ENCODE results near the gene PTPRD.

PTPRD gene

GRCh38 chr9:8643464-8643863 is 1969.3 kb downstream of the PTPRD start:
- no peak for DNase-seq
- H2BK120ac ChIP-seq (ENCODE audit: insufficient read depth, low read length, poor library complexity), result no peak overlapping the region
- no CpG with 5 or more reads among the region's 6 CpGs for WGBS (ENCODE audit: extremely low coverage, insufficient coverage, insufficient read length)

GRCh38 chr9:8640761-8641160 is 1972.0 kb downstream of the PTPRD start:
- Histone ChIP-seq H3K18ac (ENCODE audit: low read length) (no peak overlapping the region), H3K79me1 (ENCODE audit: low read length) (no peaks in the 10 kb centered on the region), H2AFZ (ENCODE audit: insufficient read depth, low read length, poor library complexity) (no peak overlapping the region), H3K27ac (ENCODE audit: low read depth, low read length) (no peak overlapping the region), H3K4me1 (ENCODE audit: control insufficient read depth in 1 of 2, insufficient read depth in 2 of 2, low read length in 2 of 2) (no peaks in the 10 kb centered on the region), H3K79me2 (ENCODE audit: control insufficient read depth, insufficient read depth, low read length, poor library complexity) (no peaks in the 10 kb centered on the region), H2BK5ac (ENCODE audit: low read depth, low read length, poor library complexity) (no peak overlapping the region), H2AK5ac (ENCODE audit: low read length) (no peak overlapping the region), H3K9ac (ENCODE audit: low read length) (no peak overlapping the region), H3K9me3 (ENCODE audit: insufficient read depth, low read depth, low read length) (no peaks in the 10 kb centered on the region), H3K4me2 (ENCODE audit: low read length) (no peak overlapping the region), H3K4ac (ENCODE audit: low read depth, low read length) (no peak overlapping the region), H3K27me3 (ENCODE audit: insufficient read depth, low read length) (no peaks in the 10 kb centered on the region), H4K91ac (ENCODE audit: low read depth, low read length) (no peak overlapping the region), H2BK120ac (ENCODE audit: insufficient read depth, low read length, poor library complexity) (no peak overlapping the region), H2BK12ac (ENCODE audit: low read length) (no peak overlapping the region), H3K36me3 (ENCODE audit: control insufficient read depth in 1 of 2, insufficient read depth in 2 of 2, low read length in 2 of 2) (no peaks in the 10 kb centered on the region), H3K4me3 (ENCODE audit: low read depth, low read length) (no peak overlapping the region), H3K14ac (ENCODE audit: low read length) (no peak overlapping the region), H3K23ac (ENCODE audit: low read length) (no peak overlapping the region), H4K12ac (ENCODE audit: low read depth, low read length) (no peak overlapping the region), H4K8ac (ENCODE audit: low read depth, low read length) (no peak overlapping the region)
- DNase-seq, result no peak
- WGBS (ENCODE audit: extremely low coverage, insufficient coverage, insufficient read length), result no CpG with 5 or more reads among the region's 3 CpGs

More at GRCh38 chr9:8643464-8643863, 1969.3 kb downstream of the PTPRD start:
- no peak overlapping the region for H4K8ac ChIP-seq (ENCODE audit: low read depth, low read length)
- H2AK5ac ChIP-seq (ENCODE audit: low read length), result no peak overlapping the region
- no peaks in the 10 kb centered on the region for H3K27me3 ChIP-seq (ENCODE audit: insufficient read depth, low read length)
- no peaks in the 10 kb centered on the region for H3K4me1 ChIP-seq (ENCODE audit: control insufficient read depth in 1 of 2, insufficient read depth in 2 of 2, low read length in 2 of 2)
- H3K9me3 ChIP-seq (ENCODE audit: insufficient read depth, low read depth, low read length), result no peaks in the 10 kb centered on the region
- H3K4me3 ChIP-seq (ENCODE audit: low read depth, low read length), result no peak overlapping the region
- H3K14ac ChIP-seq (ENCODE audit: low read length), result no peak overlapping the region
- H2BK5ac ChIP-seq (ENCODE audit: low read depth, low read length, poor library complexity), result no peak overlapping the region
- no peaks in the 10 kb centered on the region for H3K36me3 ChIP-seq (ENCODE audit: control insufficient read depth in 1 of 2, insufficient read depth in 2 of 2, low read length in 2 of 2)
- no peak overlapping the region for H4K91ac ChIP-seq (ENCODE audit: low read depth, low read length)
- H3K79me1 ChIP-seq (ENCODE audit: low read length), result no peaks in the 10 kb centered on the region
- no peak overlapping the region for H3K4me2 ChIP-seq (ENCODE audit: low read length)
- H2AFZ ChIP-seq (ENCODE audit: insufficient read depth, low read length, poor library complexity), result no peak overlapping the region
- H3K9ac ChIP-seq (ENCODE audit: low read length), result no peak overlapping the region
- H3K4ac ChIP-seq (ENCODE audit: low read depth, low read length), result no peak overlapping the region
- H3K18ac ChIP-seq (ENCODE audit: low read length), result no peak overlapping the region
- no peak overlapping the region for H4K12ac ChIP-seq (ENCODE audit: low read depth, low read length)
- no peaks in the 10 kb centered on the region for H3K79me2 ChIP-seq (ENCODE audit: control insufficient read depth, insufficient read depth, low read length, poor library complexity)
- H2BK12ac ChIP-seq (ENCODE audit: low read length), result no peak overlapping the region
- H3K23ac ChIP-seq (ENCODE audit: low read length), result no peak overlapping the region
- no peak overlapping the region for H3K27ac ChIP-seq (ENCODE audit: low read depth, low read length)

GRCh38 chr9:8637626-8638025 is 1975.2 kb downstream of the PTPRD start:
- Histone ChIP-seq H4K8ac (ENCODE audit: low read depth, low read length) (no peak overlapping the region), H3K4me2 (ENCODE audit: low read length) (no peak overlapping the region), H3K9ac (ENCODE audit: low read length) (no peak overlapping the region), H4K91ac (ENCODE audit: low read depth, low read length) (no peak overlapping the region), H3K18ac (ENCODE audit: low read length) (no peak overlapping the region), H2BK120ac (ENCODE audit: insufficient read depth, low read length, poor library complexity) (no peak overlapping the region), H3K9me3 (ENCODE audit: insufficient read depth, low read depth, low read length) (no peaks in the 10 kb centered on the region), H3K27me3 (ENCODE audit: insufficient read depth, low read length) (no peaks in the 10 kb centered on the region), H3K79me2 (ENCODE audit: control insufficient read depth, insufficient read depth, low read length, poor library complexity) (no peaks in the 10 kb centered on the region), H2BK12ac (ENCODE audit: low read length) (no peak overlapping the region), H3K27ac (ENCODE audit: low read depth, low read length) (no peak overlapping the region), H2AK5ac (ENCODE audit: low read length) (no peak overlapping the region), H4K12ac (ENCODE audit: low read depth, low read length) (no peak overlapping the region), H3K4me1 (ENCODE audit: control insufficient read depth in 1 of 2, insufficient read depth in 2 of 2, low read length in 2 of 2) (no peaks in the 10 kb centered on the region), H3K4ac (ENCODE audit: low read depth, low read length) (no peak overlapping the region), H2BK5ac (ENCODE audit: low read depth, low read length, poor library complexity) (no peak overlapping the region), H3K36me3 (ENCODE audit: control insufficient read depth in 1 of 2, insufficient read depth in 2 of 2, low read length in 2 of 2) (no peaks in the 10 kb centered on the region), H3K79me1 (ENCODE audit: low read length) (no peaks in the 10 kb centered on the region), H2AFZ (ENCODE audit: insufficient read depth, low read length, poor library complexity) (no peak overlapping the region), H3K23ac (ENCODE audit: low read length) (no peak overlapping the region), H3K14ac (ENCODE audit: low read length) (no peak overlapping the region), H3K4me3 (ENCODE audit: low read depth, low read length) (no peak overlapping the region)
- DNase-seq, result no peak
- no CpG with 5 or more reads among the region's 1 CpG for WGBS (ENCODE audit: extremely low coverage, insufficient coverage, insufficient read length)

GRCh38 chr9:8633784-8634183 is 1979.0 kb downstream of the PTPRD start:
- no peak overlapping the region for H2AK5ac ChIP-seq (ENCODE audit: low read length)
- no peak overlapping the region for H3K23ac ChIP-seq (ENCODE audit: low read length)
- no peak overlapping the region for H4K91ac ChIP-seq (ENCODE audit: low read depth, low read length)
- H3K27ac ChIP-seq (ENCODE audit: low read depth, low read length), result no peak overlapping the region
- no peak overlapping the region for H4K8ac ChIP-seq (ENCODE audit: low read depth, low read length)
- H3K9me3 ChIP-seq (ENCODE audit: insufficient read depth, low read depth, low read length), result no peaks in the 10 kb centered on the region
- H3K79me2 ChIP-seq (ENCODE audit: control insufficient read depth, insufficient read depth, low read length, poor library complexity), result no peaks in the 10 kb centered on the region
- no peak overlapping the region for H3K4ac ChIP-seq (ENCODE audit: low read depth, low read length)
- no peak overlapping the region for H3K18ac ChIP-seq (ENCODE audit: low read length)
- no peak overlapping the region for H2BK5ac ChIP-seq (ENCODE audit: low read depth, low read length, poor library complexity)
- H3K9ac ChIP-seq (ENCODE audit: low read length), result no peak overlapping the region
- no peak overlapping the region for H3K4me2 ChIP-seq (ENCODE audit: low read length)
- no peak overlapping the region for H2BK120ac ChIP-seq (ENCODE audit: insufficient read depth, low read length, poor library complexity)
- H3K79me1 ChIP-seq (ENCODE audit: low read length), result no peaks in the 10 kb centered on the region
- H3K36me3 ChIP-seq (ENCODE audit: control insufficient read depth in 1 of 2, insufficient read depth in 2 of 2, low read length in 2 of 2), result no peaks in the 10 kb centered on the region
- H3K4me1 ChIP-seq (ENCODE audit: control insufficient read depth in 1 of 2, insufficient read depth in 2 of 2, low read length in 2 of 2), result no peaks in the 10 kb centered on the region
- no peaks in the 10 kb centered on the region for H3K27me3 ChIP-seq (ENCODE audit: insufficient read depth, low read length)
- no peak overlapping the region for H3K4me3 ChIP-seq (ENCODE audit: low read depth, low read length)
- H4K12ac ChIP-seq (ENCODE audit: low read depth, low read length), result no peak overlapping the region
- no peak overlapping the region for H2AFZ ChIP-seq (ENCODE audit: insufficient read depth, low read length, poor library complexity)
- no CpG with 5 or more reads among the region's 3 CpGs for WGBS (ENCODE audit: extremely low coverage, insufficient coverage, insufficient read length)
- no peak overlapping the region for H2BK12ac ChIP-seq (ENCODE audit: low read length)
- DNase-seq, result no peak
- no peak overlapping the region for H3K14ac ChIP-seq (ENCODE audit: low read length)
